ENCODE results near the gene LEF1. TPM values are rescaled to one million over a fixed set of nuclear protein-coding genes. Genes with fewer than 3 reads are reported as not detected.
"Not testable (repeated sequence)": the region's sequence is repeated elsewhere in the genome, so short reads cannot be mapped to it uniquely, and the experiment has no call there.

Gene LEF1
- polyA plus RNA-seq, 5 donors: 21.7 to 54.1 (median 48.9) TPM

- no peak for DNase-seq
These were observed 134.2 kb downstream of the LEF1 start for GRCh38 chr4:108034565-108034964.

GRCh38 chr4:108033348-108033747, 135.4 kb downstream of the LEF1 start:
- DNase-seq: no peak

- DNase-seq: no peak
These were observed 137.2 kb downstream of the LEF1 start for GRCh38 chr4:108031427-108032083.

GRCh38 chr4:108030332-108030731, 138.4 kb downstream of the LEF1 start:
- DNase-seq: peak in 1 of 2 donors; percentile 27

- no peak for DNase-seq
These were observed 139.0 kb downstream of the LEF1 start for GRCh38 chr4:108029731-108030130.

- DNase-seq: no peak
These were observed 139.6 kb downstream of the LEF1 start for GRCh38 chr4:108029016-108029720.

- no peak for DNase-seq
These were observed 143.9 kb downstream of the LEF1 start for GRCh38 chr4:108024878-108025165.

GRCh38 chr4:108024085-108024877, 144.5 kb downstream of the LEF1 start:
- no peak for DNase-seq

- no peak for DNase-seq
These were observed 149.9 kb downstream of the LEF1 start for GRCh38 chr4:108018884-108019187.

GRCh38 chr4:108018040-108018883, 150.5 kb downstream of the LEF1 start:
- DNase-seq: peak; percentile 58 to 74

- no peak for DNase-seq
These were observed 154.8 kb downstream of the LEF1 start for GRCh38 chr4:108013955-108014354.

GRCh38 chr4:108013327-108013726, 155.4 kb downstream of the LEF1 start:
- no peak for DNase-seq

- DNase-seq: not testable (repeated sequence)
These were observed 156.3 kb downstream of the LEF1 start for GRCh38 chr4:108012382-108012781.

GRCh38 chr4:108010167-108010566, 158.6 kb downstream of the LEF1 start:
- no peak for DNase-seq

- no peak for DNase-seq
These were observed 160.0 kb downstream of the LEF1 start for GRCh38 chr4:108008721-108009120.

GRCh38 chr4:108007984-108008383, 160.7 kb downstream of the LEF1 start:
- no peak for DNase-seq

- DNase-seq: no peak
These were observed 162.4 kb downstream of the LEF1 start for GRCh38 chr4:108006361-108006760.

GRCh38 chr4:108005807-108006206, 162.9 kb downstream of the LEF1 start:
- DNase-seq: no peak

- no peak for DNase-seq
These were observed 164.1 kb downstream of the LEF1 start for GRCh38 chr4:108004646-108005045.

GRCh38 chr4:108003982-108004515, 164.7 kb downstream of the LEF1 start:
- DNase-seq: no peak

- DNase-seq: no peak
These were observed 167.1 kb downstream of the LEF1 start for GRCh38 chr4:108001540-108002135.
